Measurements from ENCODE around the gene SDHB. TPM values are rescaled to one million over a fixed set of nuclear protein-coding genes. Genes with fewer than 3 reads are reported as not detected.

Gene SDHB
- total RNA-seq, 4 donors from 2014 or later, result 79.6 to 130 (median 86.3) TPM

GRCh38 chr1:17004466-17005364 is 49.1 kb downstream of the SDHB start:
- Histone ChIP-seq H3K27me3 (no peaks in the 10 kb centered on the region), H3K27ac (no peak overlapping the region), H3K36me3 (peaks cover 0 to 62% (median 26%) of the 10 kb centered on the region in 3 donors), H3K9me3 (no peaks in the 10 kb centered on the region), H3K4me3 (no peak overlapping the region), H3K4me1 (peaks cover 0 to 7% (median under 1%) of the 10 kb centered on the region in 4 donors)
- TF ChIP-seq POLR2A (IDR thresholded peaks at IDR 0.05), result no peak
- TF ChIP-seq EP300 (IDR thresholded peaks at IDR 0.05), result no peak
- no peak for TF ChIP-seq CTCF (IDR thresholded peaks at IDR 0.05)
- 90 to 93% methylated on average over 21 to 23 of the region's 24 CpGs for WGBS, 2 donors
- DNase-seq (ENCODE audit: low spot score in 2 of 2), result no peak

- Histone ChIP-seq H3K27ac (no peak overlapping the region), H3K9me3 (no peaks in the 10 kb centered on the region), H3K27me3 (no peaks in the 10 kb centered on the region), H3K4me1 (peaks cover 0 to 3% (median 0%) of the 10 kb centered on the region in 4 donors), H3K36me3 (peaks cover 5 to 84% (median 26%) of the 10 kb centered on the region in 3 donors), H3K4me3 (no peak overlapping the region)
- TF ChIP-seq CTCF (IDR thresholded peaks at IDR 0.05), result no peak
- TF ChIP-seq EP300 (IDR thresholded peaks at IDR 0.05), result no peak
- TF ChIP-seq POLR2A (IDR thresholded peaks at IDR 0.05), result no peak
- WGBS, 2 donors, result 94 to 95% methylated on average over 4 of the region's 4 CpGs
- DNase-seq (ENCODE audit: low spot score in 2 of 2), result no peak
Measured at GRCh38 chr1:17002524-17002902, 51.3 kb downstream of the SDHB start.

- Histone ChIP-seq H3K27me3 (no peaks in the 10 kb centered on the region), H3K4me1 (peaks cover 0 to 3% (median 0%) of the 10 kb centered on the region in 4 donors), H3K9me3 (no peaks in the 10 kb centered on the region), H3K4me3 (no peak overlapping the region), H3K36me3 (peaks cover 5 to 90% (median 27%) of the 10 kb centered on the region in 3 donors), H3K27ac (no peak overlapping the region)
- DNase-seq (ENCODE audit: low spot score in 2 of 2), result no peak
- no peak for TF ChIP-seq CTCF (IDR thresholded peaks at IDR 0.05)
- no peak for TF ChIP-seq EP300 (IDR thresholded peaks at IDR 0.05)
- TF ChIP-seq POLR2A (IDR thresholded peaks at IDR 0.05), result no peak
- WGBS, 2 donors, result 88 to 90% methylated on average over 13 to 19 of the region's 19 CpGs
Measured at GRCh38 chr1:17001760-17002523, 51.9 kb downstream of the SDHB start.

- 84 to 89% methylated on average over 7 to 8 of the region's 8 CpGs for WGBS, 2 donors
- Histone ChIP-seq H3K4me1 (no peaks in the 10 kb centered on the region), H3K4me3 (no peak overlapping the region), H3K36me3 (peaks cover 5 to 99% (median 37%) of the 10 kb centered on the region in 3 donors), H3K27ac (no peak overlapping the region), H3K27me3 (no peaks in the 10 kb centered on the region), H3K9me3 (no peaks in the 10 kb centered on the region)
- no peak for TF ChIP-seq EP300 (IDR thresholded peaks at IDR 0.05)
- TF ChIP-seq POLR2A (IDR thresholded peaks at IDR 0.05), result no peak
- no peak for TF ChIP-seq CTCF (IDR thresholded peaks at IDR 0.05)
- no peak for DNase-seq (ENCODE audit: low spot score in 2 of 2)
Measured at GRCh38 chr1:16999863-17000262, 54.0 kb downstream of the SDHB start.

GRCh38 chr1:16998589-16998988 is 55.2 kb downstream of the SDHB start:
- DNase-seq (ENCODE audit: low spot score in 2 of 2), result no peak
- H3K27ac ChIP-seq, result no peak overlapping the region
- H3K27me3 ChIP-seq, result no peaks in the 10 kb centered on the region
- no peaks in the 10 kb centered on the region for H3K9me3 ChIP-seq
- no peak overlapping the region for H3K4me3 ChIP-seq
- H3K4me1 ChIP-seq, result no peaks in the 10 kb centered on the region
- H3K36me3 ChIP-seq, result peaks cover 5 to 94% (median 29%) of the 10 kb centered on the region in 3 donors
- 76 to 77% methylated on average over 10 of the region's 10 CpGs for WGBS, 2 donors
- TF ChIP-seq EP300 (IDR thresholded peaks at IDR 0.05), result no peak
- TF ChIP-seq CTCF (IDR thresholded peaks at IDR 0.05), result no peak
- no peak for TF ChIP-seq POLR2A (IDR thresholded peaks at IDR 0.05)

All from tibial nerve (tissue), 4 donors.